Fibroblast of villous mesenchyme (primary cell): ENCODE results near the gene GVQW3. TPM values are rescaled to one million over a fixed set of nuclear protein-coding genes. Genes with fewer than 3 reads are reported as not detected.
A peak's percentile ranks its signal among the peaks of the same experiment; 100 is the strongest.

Source experiments
- DNase-seq: peaks from one replicate; pipeline ENCODE4 v3.0.0-alpha.2; 2010; ENCODE audit warnings: low read depth
- H3K4me3 ChIP-seq: 2 replicates; pipeline ENCODE4 v1.5.1; 2011; ENCODE audit warnings: low read depth, mild to moderate bottlenecking, low read length
- small RNA-seq: library from RNA; depleted of rRNA; stranded (forward); fragments of <200 nt; gene quantifications from one replicate; pipeline ENCODE3, GENCODE V24; 2012
- total RNA-seq: library from RNA; depleted of rRNA; stranded (reverse); fragments of >200 nt; gene quantifications from 2 replicates; pipeline ENCODE4 v1.2.3, GENCODE V29; 2012
- TF ChIP-seq, protein P1 (sequence below): IDR thresholded peaks from 2 replicates; pipeline ENCODE4 v1.5.1; 2012; ENCODE audit warnings: low read depth, mild to moderate bottlenecking, low read length; ENCODE audit not compliant: insufficient read depth

The GVQW3 gene
- total RNA-seq, 1 donor, result 1.7 TPM

DNA sequence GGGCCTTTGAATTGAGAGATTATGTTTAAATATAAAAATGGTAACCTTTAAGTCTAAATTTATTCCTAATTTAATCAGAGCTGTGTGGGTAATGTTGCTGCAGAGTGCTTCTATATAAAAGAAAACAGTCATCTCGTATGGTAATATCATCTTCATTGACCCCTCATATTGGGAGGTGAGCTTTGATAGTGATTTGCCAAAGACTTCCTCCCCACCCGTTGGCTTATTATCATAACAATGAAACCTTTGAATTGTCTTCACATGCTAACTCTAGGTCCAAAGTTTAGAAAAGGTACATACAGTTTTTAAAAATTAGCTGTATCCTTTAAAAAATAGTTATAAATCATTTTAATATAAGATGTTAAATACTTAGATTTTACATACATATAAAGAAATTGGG, 67.4 kb downstream of the GVQW3 start:
- DNase-seq, result no peak
- TF ChIP-seq, protein P1, sequence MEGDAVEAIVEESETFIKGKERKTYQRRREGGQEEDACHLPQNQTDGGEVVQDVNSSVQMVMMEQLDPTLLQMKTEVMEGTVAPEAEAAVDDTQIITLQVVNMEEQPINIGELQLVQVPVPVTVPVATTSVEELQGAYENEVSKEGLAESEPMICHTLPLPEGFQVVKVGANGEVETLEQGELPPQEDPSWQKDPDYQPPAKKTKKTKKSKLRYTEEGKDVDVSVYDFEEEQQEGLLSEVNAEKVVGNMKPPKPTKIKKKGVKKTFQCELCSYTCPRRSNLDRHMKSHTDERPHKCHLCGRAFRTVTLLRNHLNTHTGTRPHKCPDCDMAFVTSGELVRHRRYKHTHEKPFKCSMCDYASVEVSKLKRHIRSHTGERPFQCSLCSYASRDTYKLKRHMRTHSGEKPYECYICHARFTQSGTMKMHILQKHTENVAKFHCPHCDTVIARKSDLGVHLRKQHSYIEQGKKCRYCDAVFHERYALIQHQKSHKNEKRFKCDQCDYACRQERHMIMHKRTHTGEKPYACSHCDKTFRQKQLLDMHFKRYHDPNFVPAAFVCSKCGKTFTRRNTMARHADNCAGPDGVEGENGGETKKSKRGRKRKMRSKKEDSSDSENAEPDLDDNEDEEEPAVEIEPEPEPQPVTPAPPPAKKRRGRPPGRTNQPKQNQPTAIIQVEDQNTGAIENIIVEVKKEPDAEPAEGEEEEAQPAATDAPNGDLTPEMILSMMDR, result no peak
- no peak overlapping the region for H3K4me3 ChIP-seq

DNA sequence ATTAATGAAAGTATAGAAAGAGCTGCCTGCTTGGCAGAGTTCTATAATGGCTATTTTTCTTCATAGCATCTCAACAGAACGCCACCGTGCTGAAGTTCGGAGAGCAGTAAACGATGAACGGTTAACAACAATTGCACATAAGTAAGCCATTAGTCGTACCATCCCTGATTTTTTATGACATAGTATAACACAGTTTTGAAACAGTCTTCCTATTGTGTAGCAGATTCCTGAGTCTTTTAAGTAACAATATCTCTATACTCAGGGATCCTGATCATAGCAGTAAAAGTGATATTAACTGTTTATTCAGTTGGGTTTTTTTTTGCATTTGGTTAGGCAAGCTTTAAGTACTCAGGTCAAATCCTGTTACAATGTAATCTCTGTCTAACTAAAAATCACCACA, 72.1 kb downstream of the GVQW3 start:
- DNase-seq, result no peak

DNA sequence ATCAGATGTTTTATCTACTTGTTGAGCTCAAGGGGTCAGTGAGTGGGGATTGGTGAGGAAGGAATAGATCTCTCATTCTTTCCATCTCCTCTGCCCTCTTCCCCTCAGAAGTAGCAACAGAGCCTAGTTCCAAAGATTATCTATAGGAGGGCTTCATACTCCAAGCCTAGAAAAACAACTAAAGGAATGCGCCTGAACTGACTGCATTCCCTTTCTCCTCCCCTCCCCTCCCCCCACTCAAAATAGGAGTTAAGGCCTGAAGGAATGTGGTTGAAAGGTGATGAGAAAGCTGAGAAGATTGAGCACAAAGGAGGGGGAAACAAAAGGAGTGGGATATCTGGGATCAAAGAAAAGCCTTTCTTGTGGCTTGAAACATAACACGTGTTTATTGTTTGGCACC, 74.2 kb downstream of the GVQW3 start:
- H3K4me3 ChIP-seq, result no peak overlapping the region
- TF ChIP-seq, protein P1, result no peak
- no peak for DNase-seq

More for the DNA sequence above, 72.1 kb downstream of the GVQW3 start:
- TF ChIP-seq, protein P1, result no peak
- H3K4me3 ChIP-seq, result no peak overlapping the region

DNA sequence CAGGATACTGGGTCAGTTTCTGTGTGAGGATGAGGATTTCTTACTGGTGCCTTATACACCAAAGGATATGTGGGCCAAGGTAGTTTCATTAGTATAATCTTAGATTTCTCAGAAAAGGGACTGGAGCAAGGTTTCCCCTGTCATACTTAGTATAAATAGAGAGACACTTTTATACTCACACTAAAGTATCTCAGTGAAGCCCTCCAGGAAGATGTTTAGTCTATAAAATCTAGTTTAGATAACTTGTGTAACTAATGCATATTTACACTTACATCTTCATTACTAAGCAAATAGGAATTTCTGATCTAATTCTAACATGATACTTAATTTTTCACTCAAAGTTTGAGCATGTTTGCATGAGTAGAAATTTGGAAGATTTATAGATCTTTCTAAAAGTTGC, 74.8 kb downstream of the GVQW3 start:
- H3K4me3 ChIP-seq, result no peak overlapping the region
- DNase-seq, result peak; percentile 32
- TF ChIP-seq, protein P1, result no peak

DNA sequence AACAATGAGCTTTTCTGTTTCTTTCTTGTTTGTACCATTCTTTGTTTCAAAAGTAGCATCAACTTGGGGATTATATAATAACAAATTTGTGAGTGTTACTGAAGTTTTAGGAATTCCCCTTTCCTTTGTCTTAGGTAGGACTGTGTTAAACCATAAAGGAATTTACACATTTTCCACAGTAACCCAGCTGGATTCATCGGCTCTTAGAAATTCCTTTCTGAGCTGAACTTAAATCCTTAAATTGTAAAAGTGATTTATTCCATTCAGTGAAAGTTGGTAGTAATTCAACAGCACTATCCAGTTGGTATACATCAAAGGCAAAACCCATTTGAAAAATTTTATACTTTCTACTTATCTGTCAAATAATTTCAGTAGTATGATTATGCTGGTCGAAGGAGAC, 75.4 kb downstream of the GVQW3 start:
- H3K4me3 ChIP-seq, result no peak overlapping the region
- peak; percentile 3 for DNase-seq
- TF ChIP-seq, protein P1, result no peak

Small RNA genes within 50 kb of the gene (small RNA-seq; reads per million reads assigned to genes)
- not detected for gene RF00019

Other genes with a start within 250 kb of the GVQW3 start
- gene WNT11, start 174.8 kb upstream of the GVQW3 start, total RNA-seq, result under 0.01 TPM in 1 of 2 replicates, not detected in the other
- 44.5 and 47.1 TPM in 2 replicates for gene THAP12, start 191 bp upstream of the GVQW3 start, total RNA-seq
- gene EMSY, start 63.7 kb downstream of the GVQW3 start, total RNA-seq, result 18.0 and 22.0 TPM in 2 replicates